A673 (cell line): ENCODE data around the gene SCN10A. TPM values are rescaled to one million over a fixed set of nuclear protein-coding genes. Genes with fewer than 3 reads are reported as not detected.

ENCODE experiments used
- BruUV-seq: library from RNA; stranded (reverse); fragments of 400-500 nt; replicated peaks from 2 replicates; lab custom pipeline; 2021; lab: Mats Ljungman, UMichigan
- CTCF ChIA-PET: fragments of 300-600 bp; sonication (Branson Sonifier 250); formaldehyde crosslinking; loops from one replicate; lab custom pipeline; 2022; ENCODE audit warnings: antibody characterized with exemption; lab: Charles Lee
- POLR2A ChIA-PET: fragments of 300-600 bp; sonication (Branson Sonifier 250); formaldehyde crosslinking; loops from one replicate; lab custom pipeline; 2022; ENCODE audit warnings: antibody characterized with exemption; ENCODE audit not compliant: low non-redundant PET; lab: Charles Lee
- DNase-seq: peaks from one replicate; pipeline ENCODE4 v3.0.0-alpha.2; 2015; ENCODE audit warnings: low spot score
- H3K27ac ChIP-seq: fragments of 200-600 bp; sonication (generic); 2 replicates; pipeline ENCODE4 v1.5.1; 2016; ENCODE audit warnings: mixed run types, low read depth, mild to moderate bottlenecking, mixed read lengths, antibody characterized with exemption, low read length; ENCODE audit not compliant: poor library complexity, severe bottlenecking
- H3K27me3 ChIP-seq: fragments of 200-600 bp; sonication (generic); replicated peaks from 2 replicates; pipeline ENCODE4 v1.6.1; 2017; ENCODE audit warnings: mixed run types, low read depth, mild to moderate bottlenecking, mixed read lengths, antibody characterized with exemption, low read length; ENCODE audit not compliant: insufficient read depth, poor library complexity
- H3K36me3 ChIP-seq: fragments of 200-600 bp; sonication (generic); 2 replicates; pipeline ENCODE4 v1.6.1; 2016; ENCODE audit warnings: mixed run types, mild to moderate bottlenecking, mixed read lengths, antibody characterized with exemption, low read length; ENCODE audit not compliant: insufficient read depth, poor library complexity, severe bottlenecking
- H3K4me1 ChIP-seq: fragments of 200-600 bp; sonication (generic); 2 replicates; pipeline ENCODE4 v1.6.1; 2017; ENCODE audit warnings: mixed run types, mild to moderate bottlenecking, mixed read lengths, antibody characterized with exemption, low read length; ENCODE audit not compliant: insufficient read depth, poor library complexity, severe bottlenecking
- H3K4me3 ChIP-seq: fragments of 200-600 bp; sonication (generic); 2 replicates; pipeline ENCODE4 v1.5.1; 2016; ENCODE audit warnings: low read depth, mixed run types, mild to moderate bottlenecking, mixed read lengths, low read length; ENCODE audit not compliant: poor library complexity, severe bottlenecking
- H3K9me3 ChIP-seq: fragments of 200-600 bp; sonication (generic); 2 replicates; pipeline ENCODE4 v1.6.1; 2016; ENCODE audit warnings: mixed run types, low read depth, mild to moderate bottlenecking, mixed read lengths, antibody characterized with exemption, low read length; ENCODE audit not compliant: poor library complexity, severe bottlenecking
- EZH2 ChIP-seq: fragments of 200-600 bp; sonication (generic); IDR thresholded peaks from 2 replicates; pipeline ENCODE4 v1.6.1; 2017; ENCODE audit warnings: borderline replicate concordance, low read depth, mild to moderate bottlenecking, mixed read lengths, antibody characterized with exemption, low read length; ENCODE audit not compliant: poor library complexity, severe bottlenecking
- intact Hi-C: fragments of 100-400 bp; cut with micrococcal nuclease; formaldehyde crosslinking; loops from one replicate; pipeline ENCODE4 v1.10.0; 2022; ENCODE audit not compliant: unreplicated experiment
- total RNA-seq: library from RNA; stranded (reverse); gene quantifications from 2 replicates; pipeline ENCODE4 v1.2.3, GENCODE V29; 2021
- TF ChIP-seq, protein P1 (sequence below): fragments of 300-800, 200-600 bp; sonication (generic); conservative IDR thresholded peaks from 2 replicates; pipeline ENCODE4 v1.5.1; 2017; ENCODE audit warnings: low read depth, mild to moderate bottlenecking, antibody characterized with exemption, low read length, moderate library complexity, mixed read lengths

SCN10A gene
- total RNA-seq, 1 experiment from 2014 or later = not detected

DNA sequence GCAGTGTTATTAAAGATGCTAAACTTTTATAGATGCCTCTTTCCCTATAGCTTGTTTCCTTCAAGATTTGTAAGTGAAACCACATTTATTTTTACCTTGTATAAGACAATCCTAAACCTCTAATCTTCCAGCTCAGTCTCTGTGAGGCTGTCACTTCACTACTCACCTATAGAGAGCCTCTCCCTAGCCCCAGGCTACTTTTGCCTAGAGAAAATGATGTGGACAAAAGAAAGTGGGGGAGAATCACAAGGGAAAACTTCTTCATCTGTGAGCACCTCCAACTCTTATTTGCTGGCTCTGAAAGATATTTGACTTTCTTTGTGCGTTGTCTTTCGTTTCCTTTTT lies 91.7 kb downstream of the SCN10A start:
- H3K4me3 ChIP-seq = no peak overlapping the region
- no peaks in the 10 kb centered on the region for H3K9me3 ChIP-seq
- no peaks in the 10 kb centered on the region for H3K4me1 ChIP-seq
- intact Hi-C loops = no loop called here
- TF ChIP-seq EZH2 = no peak
- TF ChIP-seq, protein P1, sequence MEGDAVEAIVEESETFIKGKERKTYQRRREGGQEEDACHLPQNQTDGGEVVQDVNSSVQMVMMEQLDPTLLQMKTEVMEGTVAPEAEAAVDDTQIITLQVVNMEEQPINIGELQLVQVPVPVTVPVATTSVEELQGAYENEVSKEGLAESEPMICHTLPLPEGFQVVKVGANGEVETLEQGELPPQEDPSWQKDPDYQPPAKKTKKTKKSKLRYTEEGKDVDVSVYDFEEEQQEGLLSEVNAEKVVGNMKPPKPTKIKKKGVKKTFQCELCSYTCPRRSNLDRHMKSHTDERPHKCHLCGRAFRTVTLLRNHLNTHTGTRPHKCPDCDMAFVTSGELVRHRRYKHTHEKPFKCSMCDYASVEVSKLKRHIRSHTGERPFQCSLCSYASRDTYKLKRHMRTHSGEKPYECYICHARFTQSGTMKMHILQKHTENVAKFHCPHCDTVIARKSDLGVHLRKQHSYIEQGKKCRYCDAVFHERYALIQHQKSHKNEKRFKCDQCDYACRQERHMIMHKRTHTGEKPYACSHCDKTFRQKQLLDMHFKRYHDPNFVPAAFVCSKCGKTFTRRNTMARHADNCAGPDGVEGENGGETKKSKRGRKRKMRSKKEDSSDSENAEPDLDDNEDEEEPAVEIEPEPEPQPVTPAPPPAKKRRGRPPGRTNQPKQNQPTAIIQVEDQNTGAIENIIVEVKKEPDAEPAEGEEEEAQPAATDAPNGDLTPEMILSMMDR = no peak
- ChIA-PET POLR2A (no interaction called here), CTCF (interaction anchor here (0.6 kb wide), 1 partner anchor 228 kb away, joined by 5 read pairs; no protein-coding TSS in a partner anchor)
- H3K27me3 ChIP-seq = no peaks in the 10 kb centered on the region
- BruUV-seq = no TSS peak
- H3K36me3 ChIP-seq = no peaks in the 10 kb centered on the region
- H3K27ac ChIP-seq = no peak overlapping the region
- DNase-seq = no peak

DNA sequence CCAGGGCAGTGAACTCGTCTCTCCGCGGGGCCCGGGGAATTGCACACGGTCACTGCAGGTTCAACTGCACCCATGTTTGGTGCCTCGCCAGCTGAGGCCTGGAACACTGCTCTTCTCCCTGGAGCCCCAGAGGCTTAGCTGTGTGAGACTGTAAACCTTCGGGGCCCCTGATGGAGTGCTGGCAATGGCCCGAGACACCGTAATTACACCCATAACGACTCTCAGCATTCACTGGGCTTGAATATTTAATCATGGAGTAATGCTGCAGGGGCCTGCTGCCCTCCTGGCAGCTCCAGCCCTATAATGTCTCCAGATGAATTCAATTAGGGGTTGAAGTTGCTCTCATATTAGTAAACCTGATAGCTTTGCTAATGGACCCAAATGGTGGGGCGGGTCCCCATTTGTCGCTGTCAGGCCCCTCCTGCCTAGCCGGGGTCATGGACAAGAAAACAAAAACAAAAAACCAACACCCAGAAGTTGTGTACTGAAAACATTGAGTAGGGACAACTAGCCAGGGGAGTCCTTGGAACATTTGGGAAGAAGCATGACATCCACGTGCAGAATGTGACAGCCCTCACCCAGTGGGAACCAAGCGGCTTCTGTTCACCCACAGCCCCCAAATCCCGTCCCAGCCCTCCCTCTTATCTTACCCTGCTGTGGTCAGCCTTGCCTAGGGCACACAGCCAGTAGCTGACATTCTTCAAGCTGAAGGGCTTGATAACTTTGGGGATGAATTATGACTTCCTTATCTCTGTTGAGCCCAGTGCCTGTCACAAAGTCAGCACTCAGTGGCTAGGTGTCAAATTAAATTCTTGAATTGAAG lies 92.2 kb downstream of the SCN10A start:
- H3K27ac ChIP-seq = no peak overlapping the region
- H3K4me1 ChIP-seq = no peaks in the 10 kb centered on the region
- DNase-seq = no peak
- no peaks in the 10 kb centered on the region for H3K36me3 ChIP-seq
- H3K9me3 ChIP-seq = no peaks in the 10 kb centered on the region
- ChIA-PET POLR2A (no interaction called here), CTCF (interaction anchor here (0.6 kb wide), 1 partner anchor 227 kb away, joined by 5 read pairs; no protein-coding TSS in a partner anchor)
- no TSS peak for BruUV-seq
- no peaks in the 10 kb centered on the region for H3K27me3 ChIP-seq
- no peak for TF ChIP-seq EZH2
- TF ChIP-seq, protein P1 = no peak
- intact Hi-C loops = no loop called here
- H3K4me3 ChIP-seq = no peak overlapping the region

DNA sequence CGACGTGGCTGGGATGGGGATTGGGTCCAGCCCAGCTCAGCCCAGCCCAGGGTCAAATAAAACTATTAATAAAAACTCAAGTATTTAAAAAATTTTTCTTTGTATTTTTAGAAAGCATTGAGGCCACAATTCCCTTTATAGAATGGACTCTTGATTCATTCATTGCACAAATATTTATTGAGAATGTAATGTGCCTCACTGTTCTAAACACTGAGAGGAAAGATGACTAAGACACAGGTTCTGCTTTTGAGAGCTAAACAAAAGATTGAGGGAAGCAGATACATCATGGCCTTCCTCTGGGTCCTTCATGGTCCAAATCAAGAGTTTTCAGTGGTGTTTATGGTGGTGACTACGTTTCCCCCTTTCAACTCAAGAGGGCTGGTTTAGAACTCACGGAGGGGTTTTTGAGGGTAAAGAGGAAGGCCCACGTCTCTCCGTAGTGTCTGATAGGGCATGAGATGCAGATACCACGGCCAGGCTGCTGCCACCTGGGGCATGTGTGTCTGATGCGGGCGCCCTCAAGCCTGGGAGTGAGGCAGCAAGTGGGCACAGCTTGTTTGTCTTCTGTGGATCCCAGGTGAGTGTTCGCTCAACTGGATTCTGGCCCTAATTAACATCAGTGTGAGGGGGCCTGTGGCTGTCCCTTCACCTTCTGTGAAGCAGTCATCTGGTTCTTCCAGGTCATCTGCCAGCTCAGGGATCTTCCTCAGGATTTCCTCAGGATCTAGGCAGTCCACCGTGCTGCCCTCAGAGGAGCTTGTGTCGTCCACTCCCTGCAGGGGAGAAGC lies 93.0 kb downstream of the SCN10A start:
- no peaks in the 10 kb centered on the region for H3K9me3 ChIP-seq
- intact Hi-C loops = no loop called here
- H3K4me3 ChIP-seq = no peak overlapping the region
- ChIA-PET CTCF (no interaction called here), POLR2A (no interaction called here)
- BruUV-seq = no TSS peak
- TF ChIP-seq, protein P1 = no peak
- TF ChIP-seq EZH2 = no peak
- H3K27ac ChIP-seq = no peak overlapping the region
- no peaks in the 10 kb centered on the region for H3K36me3 ChIP-seq
- no peak for DNase-seq
- H3K27me3 ChIP-seq = no peaks in the 10 kb centered on the region
- no peaks in the 10 kb centered on the region for H3K4me1 ChIP-seq
